Measurements from ENCODE around the gene SUPT4H1. TPM values are rescaled to one million over a fixed set of nuclear protein-coding genes. Genes with fewer than 3 reads are reported as not detected.

The SUPT4H1 gene
- total RNA-seq, 2 donors from 2014 or later: 117 to 147 TPM

DNA sequence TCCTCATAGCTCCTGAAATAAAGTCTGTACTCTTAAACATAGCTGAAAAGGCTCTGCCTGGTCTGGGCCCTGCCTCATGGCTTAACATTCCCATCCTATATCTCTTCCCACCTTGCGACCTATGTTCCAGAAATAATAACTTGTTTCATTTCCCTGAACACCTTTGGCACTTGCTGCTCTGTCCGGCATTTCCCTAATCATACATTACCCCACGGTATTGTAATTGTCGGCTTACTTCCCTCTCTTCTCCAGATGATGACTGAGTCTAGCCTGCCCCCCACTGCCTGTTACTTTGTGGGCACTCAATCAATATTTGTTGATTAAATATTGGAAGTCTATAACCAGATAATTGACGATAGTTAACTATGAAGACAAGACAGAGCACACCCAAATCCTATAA is 23.3 kb upstream of the SUPT4H1 start:
- H3K9me3 Mint-ChIP-seq: no peaks in the 10 kb centered on the region
- no peak overlapping the region for H3K4me3 Mint-ChIP-seq
- no peak for ATAC-seq (replicated peaks)
- no peak overlapping the region for H3K27ac Mint-ChIP-seq
- no peaks in the 10 kb centered on the region for H3K27me3 Mint-ChIP-seq
- no peaks in the 10 kb centered on the region for H3K36me3 Mint-ChIP-seq (ENCODE audit: low read depth)
- peaks cover 7% of the 10 kb centered on the region for H3K4me1 Mint-ChIP-seq

- Mint-ChIP-seq H3K9me3 (no peaks in the 10 kb centered on the region), H3K4me1 (no peaks in the 10 kb centered on the region), H3K27me3 (no peaks in the 10 kb centered on the region), H3K27ac (peak overlapping the region; percentile 1), H3K36me3 (ENCODE audit: low read depth) (no peaks in the 10 kb centered on the region), H3K4me3 (no peak overlapping the region)
- no peak for ATAC-seq (replicated peaks)
Measured at GRCh38 chr17:58373923-58374322, 21.9 kb upstream of the SUPT4H1 start.

- H3K9me3 Mint-ChIP-seq: no peaks in the 10 kb centered on the region
- no peaks in the 10 kb centered on the region for H3K4me1 Mint-ChIP-seq
- H3K27ac Mint-ChIP-seq: no peak overlapping the region
Measured at GRCh38 chr17:58373003-58373402, 21.0 kb upstream of the SUPT4H1 start.

GRCh38 chr17:58371300-58371950 is 19.4 kb upstream of the SUPT4H1 start:
- Mint-ChIP-seq H3K4me3 (no peak overlapping the region), H3K27ac (peak overlapping the region; percentile 1)

More at GRCh38 chr17:58373003-58373402, 21.0 kb upstream of the SUPT4H1 start:
- no peak for ATAC-seq (replicated peaks)
- Mint-ChIP-seq H3K4me3 (no peak overlapping the region), H3K36me3 (ENCODE audit: low read depth) (no peaks in the 10 kb centered on the region), H3K27me3 (no peaks in the 10 kb centered on the region)

GRCh38 chr17:58370716-58371115 is 18.7 kb upstream of the SUPT4H1 start:
- Mint-ChIP-seq H3K9me3 (no peaks in the 10 kb centered on the region), H3K4me1 (no peaks in the 10 kb centered on the region), H3K27me3 (no peaks in the 10 kb centered on the region), H3K27ac (peak overlapping the region; percentile 23), H3K4me3 (no peak overlapping the region), H3K36me3 (ENCODE audit: low read depth) (no peaks in the 10 kb centered on the region)
- ATAC-seq (replicated peaks): no peak

More at GRCh38 chr17:58371300-58371950, 19.4 kb upstream of the SUPT4H1 start:
- Mint-ChIP-seq H3K9me3 (no peaks in the 10 kb centered on the region), H3K27me3 (no peaks in the 10 kb centered on the region), H3K36me3 (ENCODE audit: low read depth) (no peaks in the 10 kb centered on the region), H3K4me1 (no peaks in the 10 kb centered on the region)
- no peak for ATAC-seq (replicated peaks)

- Mint-ChIP-seq H3K27ac (peak overlapping the region; percentile 23), H3K36me3 (ENCODE audit: low read depth) (no peaks in the 10 kb centered on the region), H3K4me3 (no peak overlapping the region), H3K4me1 (no peaks in the 10 kb centered on the region), H3K27me3 (no peaks in the 10 kb centered on the region), H3K9me3 (no peaks in the 10 kb centered on the region)
- ATAC-seq (replicated peaks): no peak
Measured at GRCh38 chr17:58370309-58370708, 18.3 kb upstream of the SUPT4H1 start.

- H3K27me3 Mint-ChIP-seq: no peaks in the 10 kb centered on the region
- H3K36me3 Mint-ChIP-seq (ENCODE audit: low read depth): no peaks in the 10 kb centered on the region
- no peaks in the 10 kb centered on the region for H3K4me1 Mint-ChIP-seq
- no peak for ATAC-seq (replicated peaks)
- peak overlapping the region; percentile 5 for H3K27ac Mint-ChIP-seq
- H3K4me3 Mint-ChIP-seq: no peak overlapping the region
- no peaks in the 10 kb centered on the region for H3K9me3 Mint-ChIP-seq
Measured at GRCh38 chr17:58369214-58370031, 17.4 kb upstream of the SUPT4H1 start.

- Mint-ChIP-seq H3K4me1 (no peaks in the 10 kb centered on the region), H3K9me3 (no peaks in the 10 kb centered on the region), H3K27me3 (no peaks in the 10 kb centered on the region), H3K4me3 (no peak overlapping the region), H3K27ac (peak overlapping the region; percentile 5), H3K36me3 (ENCODE audit: low read depth) (no peaks in the 10 kb centered on the region)
- no peak for ATAC-seq (replicated peaks)
Measured at GRCh38 chr17:58368860-58369213, 16.8 kb upstream of the SUPT4H1 start.

DNA sequence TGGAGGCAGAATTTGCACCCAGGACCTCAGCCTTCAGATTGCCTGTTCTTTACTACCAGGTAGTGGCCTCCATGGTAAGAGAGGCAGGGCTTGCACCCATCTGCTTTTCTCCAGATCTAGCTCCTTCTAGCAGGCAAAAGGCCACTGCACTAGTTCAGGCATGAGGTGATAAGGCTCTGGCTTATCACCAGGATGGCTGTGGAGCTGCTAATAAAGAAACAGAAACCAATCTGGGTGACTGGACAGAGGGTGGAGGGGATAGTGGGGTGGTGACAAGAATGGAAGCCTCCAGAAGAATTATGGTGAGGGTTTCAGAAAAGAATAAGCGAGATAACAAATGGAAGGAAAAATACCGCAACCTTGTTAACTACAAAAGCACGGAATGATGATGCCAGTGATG is 15.5 kb upstream of the SUPT4H1 start:
- ATAC-seq (replicated peaks): no peak
- no peaks in the 10 kb centered on the region for H3K4me1 Mint-ChIP-seq

DNA sequence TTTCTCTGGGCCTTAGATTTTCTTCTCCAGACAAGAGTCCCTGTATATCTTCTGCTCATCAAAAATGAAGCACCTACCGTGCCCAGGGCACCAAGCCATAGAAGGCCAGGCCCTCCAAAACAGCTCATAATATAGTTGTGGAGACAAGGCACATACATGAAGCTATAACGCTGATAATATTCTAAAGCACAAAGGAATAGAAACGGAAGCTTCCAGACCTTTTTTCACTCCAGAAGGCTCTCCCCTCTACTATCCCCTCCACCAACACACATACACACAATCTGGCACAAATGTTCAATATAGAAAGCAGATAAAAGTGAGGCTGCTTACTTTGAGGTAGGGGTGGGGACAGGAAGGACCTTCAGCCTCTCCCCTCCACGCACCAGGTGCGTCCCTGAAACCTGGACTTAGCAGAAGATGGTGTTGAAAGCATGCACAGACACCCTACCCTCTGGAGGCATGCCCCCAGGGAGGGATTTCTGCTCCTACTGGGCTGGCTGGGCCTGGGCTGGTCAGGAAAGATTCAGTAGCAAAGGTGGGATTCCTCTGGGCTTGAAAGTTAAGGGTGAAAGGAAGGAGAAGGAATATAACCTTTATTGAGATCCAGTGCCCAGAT is 14.1 kb upstream of the SUPT4H1 start:
- Mint-ChIP-seq H3K27ac (no peak overlapping the region), H3K36me3 (ENCODE audit: low read depth) (no peaks in the 10 kb centered on the region), H3K4me1 (no peaks in the 10 kb centered on the region), H3K9me3 (no peaks in the 10 kb centered on the region), H3K27me3 (no peaks in the 10 kb centered on the region), H3K4me3 (no peak overlapping the region)
- no peak for ATAC-seq (replicated peaks)

More for the DNA sequence above, 15.5 kb upstream of the SUPT4H1 start:
- no peaks in the 10 kb centered on the region for H3K9me3 Mint-ChIP-seq
- no peak overlapping the region for H3K27ac Mint-ChIP-seq
- H3K4me3 Mint-ChIP-seq: no peak overlapping the region
- no peaks in the 10 kb centered on the region for H3K27me3 Mint-ChIP-seq
- no peaks in the 10 kb centered on the region for H3K36me3 Mint-ChIP-seq (ENCODE audit: low read depth)

DNA sequence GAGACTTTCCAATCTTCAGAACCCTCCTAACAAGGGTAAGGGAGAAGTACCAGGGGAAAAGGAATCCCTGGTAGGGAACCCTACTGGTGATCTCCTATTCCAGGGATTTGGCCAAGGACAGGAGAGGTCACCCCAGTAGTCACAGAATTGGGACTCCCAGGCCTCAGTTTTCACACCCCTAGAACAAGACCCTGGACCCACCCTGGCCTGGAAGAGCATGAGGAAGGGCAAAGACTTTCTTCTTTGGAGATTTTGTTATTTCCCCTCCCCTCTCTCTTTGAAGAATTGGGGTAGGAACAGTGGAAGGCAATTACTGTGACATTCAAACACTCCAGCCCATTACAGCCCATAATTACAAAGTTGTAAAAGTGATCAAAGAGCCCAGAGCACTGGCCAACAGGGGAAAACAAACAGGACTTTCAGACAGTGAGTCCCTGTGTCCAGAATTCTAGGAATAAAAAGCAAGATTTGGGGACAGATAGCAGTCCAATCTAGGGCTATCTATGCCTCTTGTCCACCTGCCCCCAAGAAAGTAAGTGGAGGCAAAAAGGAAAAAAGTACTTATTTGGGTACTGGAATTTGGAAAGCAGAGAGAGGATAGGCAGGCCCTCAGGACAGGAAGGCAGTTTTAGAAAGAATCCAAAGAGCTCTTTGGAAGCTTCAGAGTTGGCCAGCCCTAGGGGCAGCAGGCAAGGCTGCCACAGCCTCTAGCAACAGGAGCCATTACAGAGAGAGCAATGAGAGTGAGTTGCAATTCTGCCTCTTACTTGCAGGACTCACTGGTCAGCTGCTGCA is 13.4 kb upstream of the SUPT4H1 start:
- H3K27me3 Mint-ChIP-seq: no peaks in the 10 kb centered on the region
- H3K4me3 Mint-ChIP-seq: no peak overlapping the region
- no peak overlapping the region for H3K27ac Mint-ChIP-seq
- H3K9me3 Mint-ChIP-seq: no peaks in the 10 kb centered on the region
- no peak for ATAC-seq (replicated peaks)
- no peaks in the 10 kb centered on the region for H3K36me3 Mint-ChIP-seq (ENCODE audit: low read depth)
- H3K4me1 Mint-ChIP-seq: no peaks in the 10 kb centered on the region

DNA sequence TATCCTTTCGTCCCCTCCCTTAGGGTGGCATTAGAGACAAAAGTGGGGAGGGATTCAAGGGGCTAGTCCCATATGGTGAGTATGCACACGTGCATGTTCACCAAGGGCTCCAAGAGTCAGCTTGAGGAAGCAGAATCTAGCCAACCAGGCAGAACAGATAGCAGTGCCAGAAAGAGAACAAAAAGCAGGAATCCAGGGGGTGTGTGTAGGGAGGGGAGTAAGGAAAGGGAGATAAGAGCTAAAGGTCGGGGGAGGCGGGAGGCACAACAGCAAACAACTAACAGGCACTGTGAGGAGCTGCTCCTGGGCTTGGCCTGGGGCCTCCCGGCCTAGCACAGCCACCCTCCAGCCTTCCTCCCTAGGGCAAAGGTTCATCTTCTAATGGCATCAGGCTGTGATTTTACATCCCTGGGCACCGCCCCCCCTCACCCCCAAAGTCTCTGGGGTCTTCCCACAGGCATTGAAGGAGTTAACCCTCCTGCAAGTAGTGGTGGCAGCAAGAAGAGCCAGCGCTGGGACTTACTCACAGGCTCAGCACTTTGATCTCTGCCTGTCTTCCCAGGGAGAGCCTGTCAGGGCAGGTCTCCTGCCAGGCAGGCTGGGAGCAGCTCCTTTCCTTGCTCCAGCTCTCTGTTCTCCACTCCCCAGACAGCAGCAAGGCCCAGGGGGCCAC is 12.4 kb upstream of the SUPT4H1 start:
- Mint-ChIP-seq H3K4me3 (no peak overlapping the region), H3K4me1 (no peaks in the 10 kb centered on the region), H3K27ac (peak overlapping the region; percentile 10), H3K36me3 (ENCODE audit: low read depth) (no peaks in the 10 kb centered on the region), H3K9me3 (no peaks in the 10 kb centered on the region), H3K27me3 (no peaks in the 10 kb centered on the region)
- no peak for ATAC-seq (replicated peaks)

- Mint-ChIP-seq H3K27me3 (no peaks in the 10 kb centered on the region), H3K4me1 (no peaks in the 10 kb centered on the region), H3K27ac (peak overlapping the region; percentile 10), H3K9me3 (no peaks in the 10 kb centered on the region), H3K4me3 (no peak overlapping the region), H3K36me3 (ENCODE audit: low read depth) (no peaks in the 10 kb centered on the region)
- ATAC-seq (replicated peaks): no peak
Measured at GRCh38 chr17:58363457-58364185, 11.6 kb upstream of the SUPT4H1 start.

Data from activated T-helper 17 cell treated with anti-CD3 and anti-CD28 coated beads, Interleukin-2, amount 50 U/mL, for 72 hours (primary cell).